Smooth muscle cell (in vitro differentiated cells): ENCODE data around the gene CCNQ. TPM values are rescaled to one million over a fixed set of nuclear protein-coding genes. Genes with fewer than 3 reads are reported as not detected.

Experiments used
- DNase-seq: peaks from one replicate; lab custom pipeline; 2025; ENCODE audit not compliant: unreplicated experiment; lab: John Stamatoyannopoulos, UW
- H2AFZ ChIP-seq: fragments of 200-600 bp; sonication (generic); 2 replicates; pipeline ENCODE4 v1.6.0; 2016; ENCODE audit warnings: antibody characterized with exemption, low read depth, mild to moderate bottlenecking
- H3F3A ChIP-seq: fragments of 200-600 bp; sonication (generic); 2 replicates; pipeline ENCODE4 v1.6.0; 2017; ENCODE audit warnings: antibody characterized with exemption, low read depth
- H3K27ac ChIP-seq: fragments of 200-600 bp; sonication (generic); 2 replicates; pipeline ENCODE4 v1.5.1; 2016; ENCODE audit warnings: low read depth, mild to moderate bottlenecking
- H3K27me3 ChIP-seq: fragments of 200-600 bp; sonication (generic); 2 replicates; pipeline ENCODE4 v1.6.1; 2016; ENCODE audit warnings: low read depth, mild to moderate bottlenecking
- H3K36me3 ChIP-seq: fragments of 200-600 bp; sonication (generic); 2 replicates; pipeline ENCODE4 v1.5.1; 2016; ENCODE audit warnings: low read depth
- H3K4me1 ChIP-seq: fragments of 200-600 bp; sonication (generic); 2 replicates; pipeline ENCODE4 v1.5.1; 2016; ENCODE audit warnings: low read depth
- H3K4me2 ChIP-seq: fragments of 200-600 bp; sonication (generic); 2 replicates; pipeline ENCODE4 v1.6.0; 2016; ENCODE audit warnings: mild to moderate bottlenecking
- H3K4me3 ChIP-seq: fragments of 200-600 bp; sonication (generic); 2 replicates; pipeline ENCODE4 v1.5.1; 2016; ENCODE audit warnings: mild to moderate bottlenecking
- H3K79me2 ChIP-seq: fragments of 200-600 bp; sonication (generic); 2 replicates; pipeline ENCODE4 v1.6.0; 2016; ENCODE audit warnings: low read depth, mild to moderate bottlenecking
- H3K9ac ChIP-seq: fragments of 200-600 bp; sonication (generic); 2 replicates; pipeline ENCODE4 v1.6.0; 2016; ENCODE audit warnings: low read depth
- H3K9me3 ChIP-seq: fragments of 200-600 bp; sonication (generic); replicated peaks from 2 replicates; pipeline ENCODE4 v1.5.1; 2016; ENCODE audit warnings: low read depth
- H4K20me1 ChIP-seq: fragments of 200-600 bp; sonication (generic); 2 replicates; pipeline ENCODE4 v1.6.0; 2016; ENCODE audit warnings: low read depth
- CTCF ChIP-seq: fragments of 200-600 bp; sonication (generic); IDR thresholded peaks from 2 replicates; pipeline ENCODE4 v1.5.1; 2017; ENCODE audit warnings: borderline replicate concordance, mild to moderate bottlenecking, antibody characterized with exemption; ENCODE audit not compliant: insufficient read depth, poor library complexity, severe bottlenecking
- WGBS: methylation state at CpG from one replicate; pipeline ENCODE4 v1.1.7; 2016; ENCODE audit warnings: low lambda C conversion rate; 5-methylcytosine and 5-hydroxymethylcytosine counted together
- polyA plus RNA-seq: library from polyadenylated mRNA; unstranded; fragments of >200 nt; fragmentation: Nextera tagmentation; extraction: Ambion mirVana; gene quantifications from 2 replicates; pipeline ENCODE4 v1.2.1, GENCODE V29; 2016
- total RNA-seq: library from RNA; depleted of rRNA; stranded (reverse); fragments of >200 nt; gene quantifications from 2 replicates; pipeline ENCODE4 v1.2.3, GENCODE V29; 2014

CCNQ gene
- total and polyA plus RNA-seq, 2 experiments from 2014 or later, result 9.4 to 27.3 TPM

- peaks cover 3% of the 10 kb centered on the region for H3K4me1 ChIP-seq
- H3K36me3 ChIP-seq, result no peaks in the 10 kb centered on the region
- no peak overlapping the region for H3K9ac ChIP-seq
- H3K27ac ChIP-seq, result no peak overlapping the region
- H3F3A ChIP-seq, result no peaks in the 10 kb centered on the region
- H3K27me3 ChIP-seq, result peaks cover 13% of the 10 kb centered on the region
- TF ChIP-seq CTCF, result no peak
- H3K4me2 ChIP-seq, result peak overlapping the region; percentile 73
- no peak overlapping the region for H2AFZ ChIP-seq
- 38% methylated on average over 8 of the region's 8 CpGs for WGBS
- no peaks in the 10 kb centered on the region for H3K79me2 ChIP-seq
- no peak overlapping the region for H3K4me3 ChIP-seq
- no peaks in the 10 kb centered on the region for H4K20me1 ChIP-seq
- no peaks in the 10 kb centered on the region for H3K9me3 ChIP-seq
- DNase-seq, result no peak
Measured at GRCh38 chrX:153641627-153642026, 42.7 kb upstream of the CCNQ start.

GRCh38 chrX:153640736-153641575 is 42.0 kb upstream of the CCNQ start:
- Histone ChIP-seq H3K9me3 (no peaks in the 10 kb centered on the region), H3K4me1 (peaks cover 3% of the 10 kb centered on the region), H3K4me3 (no peak overlapping the region), H3K27ac (no peak overlapping the region), H3K9ac (no peak overlapping the region), H4K20me1 (no peaks in the 10 kb centered on the region), H3K79me2 (no peaks in the 10 kb centered on the region), H3K36me3 (no peaks in the 10 kb centered on the region), H3K27me3 (peaks cover 13% of the 10 kb centered on the region), H3K4me2 (no peak overlapping the region), H2AFZ (no peak overlapping the region), H3F3A (no peaks in the 10 kb centered on the region)
- 70% methylated on average over 26 of the region's 26 CpGs for WGBS
- DNase-seq, result no peak
- TF ChIP-seq CTCF, result no peak

GRCh38 chrX:153640045-153640686 is 41.2 kb upstream of the CCNQ start:
- H2AFZ ChIP-seq, result no peak overlapping the region
- no peaks in the 10 kb centered on the region for H4K20me1 ChIP-seq
- no peaks in the 10 kb centered on the region for H3F3A ChIP-seq
- H3K4me1 ChIP-seq, result peaks cover 3% of the 10 kb centered on the region
- H3K9ac ChIP-seq, result no peak overlapping the region
- H3K79me2 ChIP-seq, result no peaks in the 10 kb centered on the region
- peaks cover 7% of the 10 kb centered on the region for H3K27me3 ChIP-seq
- DNase-seq, result no peak
- no peak overlapping the region for H3K4me2 ChIP-seq
- WGBS, result 93% methylated on average over 23 of the region's 23 CpGs
- H3K27ac ChIP-seq, result no peak overlapping the region
- no peak for TF ChIP-seq CTCF
- H3K36me3 ChIP-seq, result no peaks in the 10 kb centered on the region
- no peaks in the 10 kb centered on the region for H3K9me3 ChIP-seq
- H3K4me3 ChIP-seq, result no peak overlapping the region
